DMS153 treated with DMSO at 0.1 percent for 48 hours (cell line): Measurements from ENCODE around the gene ANO1.

ENCODE experiments used
- DNase-seq: peaks from one replicate; lab custom pipeline; 2025; ENCODE audit not compliant: unreplicated experiment; lab: John Stamatoyannopoulos, UW

The ANO1 gene

DNA sequence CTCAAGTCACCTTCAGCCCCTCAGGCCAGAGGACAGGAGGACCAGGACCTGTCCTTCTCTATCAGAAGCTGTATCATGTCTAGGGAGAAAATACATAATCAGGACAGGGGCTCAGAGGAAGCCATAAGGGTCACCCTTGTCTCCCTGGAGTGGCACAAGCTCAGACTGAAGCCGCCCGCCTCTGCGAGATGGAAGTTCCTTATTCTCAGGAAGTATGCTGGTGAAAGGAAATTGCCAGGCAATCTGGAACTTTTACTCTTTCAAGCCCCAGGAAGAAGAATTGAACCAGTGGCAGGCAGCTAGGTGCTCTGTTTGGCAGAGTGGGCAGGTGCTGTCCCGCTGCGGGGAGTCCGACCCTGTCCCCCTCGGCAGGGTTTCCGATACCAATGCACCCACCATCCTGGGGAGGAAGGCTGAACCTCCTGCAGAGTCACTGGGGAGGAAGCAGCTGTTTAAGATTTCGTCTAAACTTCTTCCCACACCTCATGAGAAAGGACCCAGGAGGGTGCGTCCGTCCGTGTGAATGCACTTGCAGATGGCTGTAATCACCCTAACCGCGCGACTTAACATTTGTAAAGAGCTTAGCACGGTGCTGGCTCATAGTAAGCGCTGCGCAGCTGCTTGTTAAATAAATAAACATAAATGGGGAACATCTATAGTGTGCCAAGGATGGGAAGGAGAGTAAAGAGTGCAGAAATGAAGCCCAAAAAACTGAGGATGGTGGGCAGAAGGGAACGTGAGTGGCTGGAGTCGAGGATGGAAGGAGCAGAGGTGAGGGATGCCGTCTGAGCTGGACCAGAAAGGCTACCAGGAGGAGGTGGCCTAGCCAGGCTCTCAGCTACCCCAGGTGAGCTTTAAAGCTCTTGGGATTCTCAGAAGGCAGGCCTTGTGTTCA is 5.0 kb upstream of the ANO1 start:
- no peak for DNase-seq

GRCh38 chr11:70073871-70074371 is 4.2 kb upstream of the ANO1 start:
- DNase-seq: no peak

DNA sequence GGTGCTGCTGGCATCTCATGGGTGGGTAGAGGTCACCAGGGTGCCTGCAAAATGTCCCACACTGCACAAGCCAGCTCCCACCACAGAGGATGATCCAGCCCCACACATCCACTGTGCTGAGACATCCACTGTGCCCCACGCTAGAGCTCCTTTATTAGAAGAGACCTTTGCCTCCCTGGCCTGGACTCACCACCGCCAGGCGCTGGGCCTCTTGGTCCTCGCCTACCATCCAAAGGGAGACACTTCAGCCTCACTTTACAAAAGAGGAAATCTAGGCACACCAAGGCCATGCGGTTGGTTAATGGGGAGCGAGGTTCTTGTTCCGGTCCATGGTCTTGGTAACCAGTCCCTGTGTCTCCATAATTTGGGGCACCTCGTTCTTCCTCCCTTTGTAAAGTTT is 3.4 kb upstream of the ANO1 start:
- no peak for DNase-seq

- no peak for DNase-seq
Measured at GRCh38 chr11:70075836-70076235, 2.3 kb upstream of the ANO1 start.

DNA sequence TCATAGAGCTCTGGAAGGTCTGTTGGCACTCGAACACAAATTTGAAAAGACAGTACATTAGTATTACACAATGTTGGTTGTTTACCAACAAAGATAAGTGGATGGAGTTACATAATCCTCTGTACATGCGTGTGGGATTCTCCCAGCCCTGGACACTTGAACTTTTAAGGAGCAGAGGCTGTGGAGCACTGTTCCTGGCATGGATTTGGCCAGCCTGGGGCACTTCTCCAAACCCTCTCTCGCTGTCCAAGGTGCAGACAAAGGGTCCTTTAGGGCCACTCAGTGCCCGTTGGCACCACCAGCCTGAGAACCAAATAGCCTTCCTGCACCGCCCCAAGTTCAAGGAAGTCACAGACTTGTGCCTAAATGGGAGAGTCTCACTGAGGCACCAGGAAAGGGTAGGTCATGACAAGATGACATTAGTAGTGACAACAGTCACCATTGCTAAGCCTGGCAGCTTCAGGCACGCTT is 1.6 kb upstream of the ANO1 start:
- DNase-seq: no peak

- no peak for DNase-seq
Measured at GRCh38 chr11:70077411-70078094, 564 bp upstream of the ANO1 start.

- DNase-seq: no peak
Measured at GRCh38 chr11:70078781-70079616, 882 bp downstream of the ANO1 start.

DNA sequence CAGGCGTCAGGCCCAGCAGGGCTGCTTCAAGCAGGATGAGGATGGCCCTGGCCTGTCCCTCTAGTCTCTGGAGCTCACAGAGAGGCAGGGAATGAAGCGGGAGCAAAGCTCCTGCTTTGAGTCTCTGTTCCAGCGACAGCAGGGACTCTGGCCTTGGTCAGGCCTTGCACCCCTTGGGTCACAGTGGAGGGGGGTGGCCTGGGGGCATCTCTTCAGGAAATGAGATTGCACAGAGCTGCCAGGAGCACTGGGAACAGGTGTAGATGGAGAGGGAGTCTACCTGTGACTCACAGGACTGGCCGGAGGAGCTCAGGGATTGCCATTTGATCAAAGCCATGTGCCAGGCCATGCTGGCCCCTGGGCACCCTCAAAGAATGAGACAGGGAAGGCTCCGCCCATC is 1.6 kb downstream of the ANO1 start:
- no peak for DNase-seq

- DNase-seq: no peak
Measured at GRCh38 chr11:70080763-70081162, 2.6 kb downstream of the ANO1 start.

DNA sequence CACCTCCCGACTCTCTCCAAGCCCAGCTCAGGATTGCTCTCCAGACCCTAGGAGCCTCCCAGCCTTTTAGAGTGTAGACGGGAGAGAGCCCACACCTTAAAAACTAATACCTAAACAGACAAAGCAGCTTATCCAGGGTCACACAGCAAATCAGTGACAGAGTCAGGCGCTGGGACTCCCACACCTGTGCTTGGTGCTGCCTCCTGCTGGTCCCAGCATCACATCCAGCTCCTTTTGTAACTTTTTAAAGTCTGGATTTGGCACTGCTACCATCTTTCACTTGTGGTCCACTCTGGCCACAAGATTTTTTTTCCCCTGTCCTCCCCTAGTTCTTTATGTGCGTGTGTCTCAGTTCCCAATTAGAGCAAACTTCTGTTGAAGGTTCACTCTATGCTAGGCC is 4.7 kb downstream of the ANO1 start:
- DNase-seq: no peak

GRCh38 chr11:70084046-70084984 is 6.2 kb downstream of the ANO1 start:
- no peak for DNase-seq

GRCh38 chr11:70085815-70086769 is 8.0 kb downstream of the ANO1 start:
- DNase-seq: no peak

GRCh38 chr11:70087446-70088167 is 9.5 kb downstream of the ANO1 start:
- DNase-seq: no peak

DNA sequence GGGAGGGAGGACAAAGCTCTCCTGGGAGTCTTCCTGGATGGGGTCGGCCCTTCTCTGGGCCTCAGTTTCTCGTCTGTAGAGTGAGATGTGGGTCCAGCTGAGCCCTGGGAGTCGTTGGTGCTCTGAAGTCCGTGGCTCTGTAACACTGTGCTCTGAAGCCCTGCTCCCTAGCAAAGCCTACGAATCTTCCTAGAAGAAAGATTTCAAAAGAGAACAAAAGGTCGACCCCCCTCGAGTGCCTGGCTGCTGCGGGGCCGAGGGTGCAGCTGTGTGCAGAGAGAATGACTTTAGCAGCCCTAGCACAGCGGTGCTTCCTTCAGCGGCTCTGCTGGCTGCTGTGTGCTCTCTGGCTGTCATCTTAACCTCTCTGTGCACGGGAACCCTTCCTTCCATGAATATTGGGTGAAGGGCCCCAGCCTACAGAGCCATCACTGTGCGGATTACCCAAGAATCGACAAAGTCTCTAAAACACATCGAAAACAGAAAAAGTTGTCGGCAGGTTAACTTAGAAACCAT is 10.7 kb downstream of the ANO1 start:
- DNase-seq: no peak

GRCh38 chr11:70089631-70090030 is 11.5 kb downstream of the ANO1 start:
- DNase-seq: no peak

DNA sequence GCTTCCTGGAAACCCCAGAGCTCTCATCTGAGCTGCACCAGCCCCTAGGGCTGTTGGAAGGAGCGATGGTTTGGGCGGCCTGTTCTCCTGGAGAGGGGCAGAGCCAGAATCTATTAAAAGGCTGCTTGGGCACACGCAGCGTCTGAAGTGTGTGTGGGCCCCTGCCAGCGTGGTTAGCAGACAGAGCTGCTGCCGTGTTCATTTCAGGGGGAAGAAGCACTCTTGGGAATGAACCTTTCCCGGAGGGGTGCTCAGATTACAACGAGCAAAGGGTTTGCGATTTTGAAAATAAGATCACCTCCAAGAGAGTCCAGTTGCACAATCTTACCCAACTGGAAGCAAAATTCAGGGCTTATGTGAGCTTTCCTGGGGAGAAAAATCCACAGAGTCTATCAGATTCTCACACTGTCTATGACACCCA is 12.9 kb downstream of the ANO1 start:
- no peak for DNase-seq

- DNase-seq: no peak
Measured at GRCh38 chr11:70091638-70092037, 13.5 kb downstream of the ANO1 start.
